ENCODE data around the gene CYP26B1.
A peak's percentile ranks its signal among the peaks of the same experiment; 100 is the strongest.

CYP26B1 gene

DNA sequence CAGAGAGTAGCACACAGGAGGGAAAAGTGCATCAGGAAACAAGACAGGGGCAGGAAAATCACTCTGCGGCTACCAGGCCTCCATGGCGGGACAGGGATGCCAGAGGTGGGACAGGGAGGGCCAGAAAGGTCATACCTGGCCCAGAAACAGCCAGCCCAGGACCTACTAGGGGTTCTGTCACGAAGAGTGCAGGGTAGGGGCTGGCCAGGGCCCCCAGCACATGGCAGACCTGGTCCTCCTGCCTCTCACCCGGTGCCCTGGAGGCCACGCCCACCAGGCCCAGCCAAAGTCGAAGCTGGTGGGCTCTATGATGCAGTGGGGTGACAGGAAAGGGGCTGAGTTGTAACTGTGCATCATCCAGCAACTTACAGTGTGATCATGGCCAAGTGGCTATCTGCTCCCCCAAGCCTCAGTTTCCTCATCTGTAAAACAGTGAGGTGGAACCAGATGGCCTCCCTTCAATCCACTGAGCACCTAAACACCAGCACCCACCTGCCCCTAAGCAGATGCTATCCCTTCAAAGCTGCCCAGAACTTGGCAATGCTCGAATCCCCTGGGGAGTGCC, 10.6 kb downstream of the CYP26B1 start:
- H3K27ac ChIP-seq, result 0 out of 2 replicates have a peak overlapping the region, but pooled peaks have one; percentile 22
- DNase-seq (ENCODE audit: low spot score), result no peak
- no peak for TF ChIP-seq CTCF (conservative IDR thresholded peaks at IDR 0.05; ENCODE audit: low read depth)
- CTCF ChIA-PET, result interaction anchor here (0.6 to 2.0 kb wide), 5 partner anchors 13 to 586 kb away, joined by 3 to 6 read pairs (median 3); no protein-coding TSS in a partner anchor
- POLR2A ChIA-PET (ENCODE audit: low non-redundant PET), result no interaction called here

- H3K27ac ChIP-seq, result no peak overlapping the region; the same call in 1 of the 2 replicates
- no peak for TF ChIP-seq CTCF (conservative IDR thresholded peaks at IDR 0.05; ENCODE audit: low read depth)
- ChIA-PET POLR2A (ENCODE audit: low non-redundant PET) (no interaction called here), CTCF (interaction anchor here (1.0 kb wide), 1 partner anchor 358 kb away, joined by 5 read pairs; no protein-coding TSS in a partner anchor)
- no peak for DNase-seq (ENCODE audit: low spot score)
Measured at GRCh38 chr2:72136331-72136730, 11.3 kb downstream of the CYP26B1 start.

DNA sequence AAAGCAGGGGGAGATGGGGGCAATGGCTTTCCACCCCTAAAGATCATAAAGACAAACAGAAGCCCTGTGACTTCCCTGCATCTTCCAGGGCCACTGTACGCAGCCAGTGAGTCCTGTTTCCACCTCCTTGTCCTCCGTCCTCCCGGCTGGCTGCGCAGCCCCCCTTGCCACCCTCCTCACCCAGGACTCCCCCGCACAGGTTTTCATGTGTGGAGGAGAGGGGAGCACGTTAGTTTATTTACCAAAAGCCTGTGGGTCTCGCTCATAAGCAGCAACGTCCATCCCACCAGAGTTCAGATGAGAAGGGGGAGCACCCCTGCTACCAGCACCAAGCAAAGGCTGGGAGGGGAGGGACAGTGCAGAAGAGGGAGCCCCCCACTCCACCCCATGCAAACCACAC, 11.7 kb downstream of the CYP26B1 start:
- TF ChIP-seq CTCF (conservative IDR thresholded peaks at IDR 0.05; ENCODE audit: low read depth), result no peak
- CTCF ChIA-PET, result interaction anchor here (1.0 kb wide), 1 partner anchor 357 kb away, joined by 5 read pairs; no protein-coding TSS in a partner anchor

DNA sequence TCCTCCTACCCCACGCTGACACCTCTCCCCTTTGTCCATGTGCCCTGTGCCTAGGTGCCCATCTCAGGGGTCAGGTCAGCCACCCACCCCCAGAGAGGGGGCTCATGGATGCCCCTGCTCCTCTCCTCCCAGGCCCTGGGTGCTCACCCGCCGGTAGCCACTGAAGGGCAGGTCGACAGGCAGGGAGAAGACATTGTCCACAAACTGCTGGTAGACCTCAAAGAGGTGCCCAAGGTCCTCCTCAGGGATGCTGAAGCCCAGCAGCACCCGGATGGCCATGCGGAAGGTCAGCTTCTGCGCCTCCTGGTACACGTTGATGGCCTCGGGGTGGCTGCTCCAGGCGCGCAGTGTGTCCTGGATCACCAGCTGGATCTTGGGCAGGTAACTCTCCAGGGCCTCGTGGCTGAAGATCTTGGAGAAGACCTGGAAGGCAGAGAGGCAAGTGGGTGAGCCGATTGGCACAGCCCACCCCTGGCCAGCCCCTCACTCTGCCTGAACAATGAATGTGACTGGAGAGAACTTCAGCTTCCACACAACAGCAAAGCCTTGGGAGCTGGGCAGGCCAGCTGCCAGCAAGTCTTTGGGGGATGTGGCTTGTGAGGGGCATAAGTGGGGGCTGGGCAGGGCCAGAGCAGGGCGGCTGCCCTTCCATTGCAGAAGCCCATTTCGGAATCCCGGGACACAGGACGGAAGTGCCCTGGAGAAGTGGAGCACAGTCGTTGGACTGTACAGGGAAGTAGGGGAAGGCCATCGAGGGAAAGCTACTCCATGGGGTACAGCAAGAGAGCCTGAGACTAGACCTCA, 12.5 kb downstream of the CYP26B1 start:
- no peak for TF ChIP-seq CTCF (conservative IDR thresholded peaks at IDR 0.05; ENCODE audit: low read depth)
- ChIA-PET CTCF (no interaction called here), POLR2A (ENCODE audit: low non-redundant PET) (no interaction called here)
- H3K27ac ChIP-seq, result no peak overlapping the region; the same call in 1 of the 2 replicates
- no peak for DNase-seq (ENCODE audit: low spot score)

More for the DNA sequence above, 11.7 kb downstream of the CYP26B1 start:
- POLR2A ChIA-PET (ENCODE audit: low non-redundant PET), result no interaction called here
- H3K27ac ChIP-seq, result no peak overlapping the region; the same call in 1 of the 2 replicates
- no peak for DNase-seq (ENCODE audit: low spot score)

GRCh38 chr2:72134408-72134996, 13.2 kb downstream of the CYP26B1 start:
- no peak for DNase-seq (ENCODE audit: low spot score)
- CTCF ChIA-PET, result no interaction called here
- no peak for TF ChIP-seq CTCF (conservative IDR thresholded peaks at IDR 0.05; ENCODE audit: low read depth)
- POLR2A ChIA-PET (ENCODE audit: low non-redundant PET), result no interaction called here
- peak overlapping the region; percentile 25; the same call in 1 of the 2 replicates for H3K27ac ChIP-seq

DNA sequence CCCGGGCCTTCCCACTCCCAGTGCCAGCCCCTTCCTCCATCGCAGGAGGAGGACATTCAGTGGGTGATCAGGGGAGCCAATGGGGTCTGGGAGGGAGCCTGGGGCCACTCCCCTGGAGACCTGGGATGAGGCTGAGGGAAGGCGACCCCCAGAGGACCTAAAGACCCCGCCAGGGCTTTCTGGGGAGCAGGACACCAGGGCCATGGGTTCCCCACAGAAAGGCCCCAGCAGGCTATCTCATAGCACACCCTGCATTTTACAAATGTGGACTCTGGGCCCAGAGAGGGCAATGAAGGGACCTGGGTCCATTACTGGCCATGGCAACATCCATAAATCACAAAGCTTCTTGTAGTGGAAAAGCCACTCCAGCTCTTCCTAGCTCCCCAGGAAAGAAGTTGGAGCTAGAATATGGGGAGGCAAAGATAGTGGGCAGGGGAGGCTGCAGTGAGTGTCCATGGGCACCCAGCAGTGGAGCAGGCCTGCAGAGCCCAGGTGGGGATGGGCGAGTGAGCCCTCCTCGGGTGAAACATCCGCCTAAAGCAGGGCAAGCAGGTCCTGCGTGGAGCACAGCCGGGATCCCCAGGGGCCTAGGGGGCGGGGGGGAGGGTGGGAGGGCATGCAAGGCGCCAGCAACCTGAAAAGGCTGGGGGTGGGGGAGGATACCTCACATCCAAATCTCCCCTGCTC, 13.8 kb downstream of the CYP26B1 start:
- CTCF ChIA-PET, result interaction anchor here (0.6 kb wide), 1 partner anchor 742 kb away, joined by 3 read pairs; no protein-coding TSS in a partner anchor
- no peak overlapping the region; the same call in 1 of the 2 replicates for H3K27ac ChIP-seq
- no peak for TF ChIP-seq CTCF (conservative IDR thresholded peaks at IDR 0.05; ENCODE audit: low read depth)
- DNase-seq (ENCODE audit: low spot score), result no peak
- POLR2A ChIA-PET (ENCODE audit: low non-redundant PET), result no interaction called here
